Liver (tissue), 9 donors: ENCODE measurements around the gene CBFB. TPM values are rescaled to one million over a fixed set of nuclear protein-coding genes. Genes with fewer than 3 reads are reported as not detected.

Source experiments
- DNase-seq: peaks from one replicate; pipeline ENCODE4 v3.0.0-alpha.2; 2017; ENCODE audit warnings: low spot score
- H3K27ac ChIP-seq, 2 donors: one replicate each; pipeline ENCODE4 v1.7.0; 2013; ENCODE audit warnings: inconsistent platforms in 2 of 2, low read length in 2 of 2, control low read depth in 1 of 2, low read depth in 1 of 2, mild to moderate bottlenecking in 1 of 2
- H3K27me3 ChIP-seq, 4 donors: one replicate each; pipeline versions ENCODE4 v1.6.1 to v1.7.0; 2013; ENCODE audit warnings: low read length in 3 of 4, inconsistent platforms in 1 of 4, mild to moderate bottlenecking in 1 of 4, moderate library complexity in 1 of 4; ENCODE audit not compliant: control insufficient read depth in 4 of 4, insufficient read depth in 4 of 4
- H3K36me3 ChIP-seq, 4 donors: one replicate each; pipeline versions ENCODE4 v1.6.1 to v1.7.0; 2013; ENCODE audit warnings: low read length in 3 of 4, mild to moderate bottlenecking in 3 of 4, low read depth in 1 of 4, moderate library complexity in 1 of 4; ENCODE audit not compliant: control insufficient read depth in 4 of 4, insufficient read depth in 3 of 4
- H3K4me1 ChIP-seq, 4 donors: one replicate each; pipeline versions ENCODE4 v1.6.1 to v1.7.0; 2013; ENCODE audit warnings: low read length in 3 of 4, mild to moderate bottlenecking in 3 of 4, moderate library complexity in 1 of 4; ENCODE audit not compliant: control insufficient read depth in 4 of 4, insufficient read depth in 4 of 4
- H3K4me3 ChIP-seq, 3 donors: one replicate each; pipeline versions ENCODE4 v1.6.1 to v1.7.0; 2013; ENCODE audit warnings: low read length in 3 of 3, control low read depth in 1 of 3, low read depth in 1 of 3, mild to moderate bottlenecking in 1 of 3
- H3K9ac ChIP-seq, 2 donors: one replicate each; pipeline ENCODE4 v1.7.0; 2013; ENCODE audit warnings: low read length in 2 of 2, mild to moderate bottlenecking in 2 of 2, moderate library complexity in 2 of 2, control low read depth in 1 of 2, low read depth in 1 of 2
- H3K9me3 ChIP-seq, 4 donors: one replicate each; pipeline versions ENCODE4 v1.6.1 to v1.7.0; 2013; ENCODE audit warnings: low read length in 3 of 4; ENCODE audit not compliant: control insufficient read depth in 4 of 4
- CTCF ChIP-seq: fragments of 150-350 bp; IDR thresholded peaks from 2 replicates; pipeline ENCODE4 v1.5.1; 2017; ENCODE audit warnings: improper control_type of control experiment, low read depth, low read length; ENCODE audit not compliant: missing input control
- EGR1 ChIP-seq, 2 donors: IDR thresholded peaks; 2 replicates each; pipeline ENCODE4 v1.6.1; 2016 to 2018; ENCODE audit warnings: antibody characterized with exemption in 2 of 2, low read depth in 2 of 2
- FOXA1 ChIP-seq: IDR thresholded peaks from 2 replicates; pipeline ENCODE4 v1.6.1; 2016; ENCODE audit warnings: antibody characterized with exemption
- FOXA2 ChIP-seq: IDR thresholded peaks from 2 replicates; pipeline ENCODE4 v1.6.1; 2016; ENCODE audit warnings: antibody characterized with exemption
- GABPA ChIP-seq, 2 donors: IDR thresholded peaks in 1 of 2; conservative IDR thresholded peaks in 1 of 2; 2 replicates each; pipeline ENCODE4 v1.6.1; 2016; ENCODE audit warnings: antibody characterized with exemption in 2 of 2, mild to moderate bottlenecking in 1 of 2, moderate library complexity in 1 of 2
- HNF4A ChIP-seq, 2 donors: conservative IDR thresholded peaks; 2 replicates each; pipeline ENCODE4 v1.6.1; 2016; ENCODE audit warnings: antibody characterized with exemption in 2 of 2, mild to moderate bottlenecking in 2 of 2
- HNF4G ChIP-seq: IDR thresholded peaks from 2 replicates; pipeline ENCODE4 v1.6.1; 2016; ENCODE audit warnings: antibody characterized with exemption
- JUND ChIP-seq, 2 donors: IDR thresholded peaks; 2 replicates each; pipeline ENCODE4 v1.6.1; 2016; ENCODE audit warnings: antibody characterized with exemption in 2 of 2
- MAX ChIP-seq: IDR thresholded peaks from 2 replicates; pipeline ENCODE4 v1.6.1; 2016; ENCODE audit warnings: antibody characterized with exemption
- NR2F2 ChIP-seq: IDR thresholded peaks from 2 replicates; pipeline ENCODE4 v1.6.1; 2016; ENCODE audit warnings: antibody characterized with exemption
- RAD21 ChIP-seq, 2 donors: IDR thresholded peaks; 2 replicates each; pipeline ENCODE4 v1.6.1; 2016; ENCODE audit warnings: antibody characterized with exemption in 2 of 2, mild to moderate bottlenecking in 2 of 2
- RXRA ChIP-seq, 2 donors: IDR thresholded peaks; 2 replicates each; pipeline ENCODE4 v1.6.1; 2017 to 2018; ENCODE audit warnings: antibody characterized with exemption in 2 of 2, mild to moderate bottlenecking in 1 of 2
- SP1 ChIP-seq: IDR thresholded peaks from 2 replicates; pipeline ENCODE4 v1.6.1; 2018; ENCODE audit warnings: antibody characterized with exemption, mild to moderate bottlenecking
- TAF1 ChIP-seq: conservative IDR thresholded peaks from 2 replicates; pipeline ENCODE4 v1.6.1; 2016; ENCODE audit warnings: antibody characterized with exemption, mild to moderate bottlenecking
- YY1 ChIP-seq: IDR thresholded peaks from 2 replicates; pipeline ENCODE4 v1.6.1; 2016; ENCODE audit warnings: antibody characterized with exemption, mild to moderate bottlenecking
- ZBTB33 ChIP-seq: IDR thresholded peaks from 2 replicates; pipeline ENCODE4 v1.6.1; 2016; ENCODE audit warnings: antibody characterized with exemption
- WGBS: extraction: QIAGEN DNeasy Blood & Tissue Kit; methylation state at CpG from one replicate; pipeline ENCODE4 v1.1.7; 2013; 5-methylcytosine and 5-hydroxymethylcytosine counted together
- polyA plus RNA-seq, 2 donors: library from polyadenylated mRNA; stranded (reverse) in 1 of 2; unstranded in 1 of 2; fragments of 200-250 nt in 1 of 2; fragments of >200 nt in 1 of 2; fragmentation: Nextera tagmentation in 1 of 2; extraction: Ambion mirVana in 1 of 2; gene quantifications; one replicate each; pipeline versions ENCODE4 v1.2.1 to v1.2.3, GENCODE V29; 2013 to 2015
- total RNA-seq, 2 donors: library from RNA; depleted of rRNA; stranded (reverse); fragments of >200 nt; gene quantifications; one replicate each; pipeline ENCODE4 v1.2.3, GENCODE V29; 2014
- TF ChIP-seq, protein P1 (sequence below): IDR thresholded peaks from 2 replicates; pipeline ENCODE4 v1.6.1; 2016; ENCODE audit warnings: antibody characterized with exemption, mild to moderate bottlenecking
- TF ChIP-seq, protein P2 (sequence below): IDR thresholded peaks from 2 replicates; pipeline ENCODE4 v1.6.1; 2016; ENCODE audit warnings: antibody characterized with exemption
- donor health status: healthy.
- donor health status: healthy.
- donor health status: healthy.
- donor health status: healthy.
- donor health status: healthy.

The CBFB gene
- total and polyA plus RNA-seq, 4 donors, result 6.8 to 19.3 (median 11.2) TPM

- no peak for DNase-seq
- 88% methylated on average over 9 of the region's 9 CpGs for WGBS
- H3K9me3 ChIP-seq, result no peaks in the 10 kb centered on the region
- H3K4me1 ChIP-seq, result peaks cover 5 to 10% (median 7%) of the 10 kb centered on the region in 4 donors
- no peak for TF ChIP-seq GABPA (IDR thresholded peaks at IDR 0.05 in 1 of 2, conservative IDR thresholded peaks at IDR 0.05 in 1 of 2)
- TF ChIP-seq RAD21 (IDR thresholded peaks at IDR 0.05), result peak; percentile 65 to 68
- no peak for TF ChIP-seq RXRA (IDR thresholded peaks at IDR 0.05)
- no peak for TF ChIP-seq HNF4G
- TF ChIP-seq CTCF, result peak; percentile 28
- H3K9ac ChIP-seq, result no peak overlapping the region
- no peaks in the 10 kb centered on the region for H3K27me3 ChIP-seq
- no peak overlapping the region for H3K4me3 ChIP-seq
- no peaks in the 10 kb centered on the region for H3K36me3 ChIP-seq
- no peak overlapping the region for H3K27ac ChIP-seq
Measured at GRCh38 chr16:67015313-67015731, 13.6 kb upstream of the CBFB start.

DNA sequence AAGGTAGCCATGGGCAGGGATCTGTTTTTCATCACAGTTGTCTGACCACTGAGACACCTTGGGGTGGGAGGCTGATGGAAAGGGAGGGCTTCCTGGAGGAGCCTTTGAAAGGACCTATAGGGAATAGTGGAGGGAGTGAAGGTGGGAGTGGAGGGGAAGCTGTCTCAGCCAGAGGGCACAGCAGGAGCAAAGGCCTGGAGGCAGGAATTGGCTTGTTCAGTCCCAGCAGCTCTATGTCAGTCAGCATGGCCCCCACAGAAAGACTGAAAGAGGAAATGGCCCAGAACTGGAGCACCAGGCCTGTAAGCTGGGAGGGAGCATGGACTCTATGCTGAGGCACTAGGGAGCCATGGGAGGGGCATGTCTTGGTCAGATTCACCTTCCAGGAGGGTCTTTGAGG, 12.8 kb upstream of the CBFB start:
- H3K4me3 ChIP-seq, result no peak overlapping the region
- H3K4me1 ChIP-seq, result peaks cover 5 to 10% (median 7%) of the 10 kb centered on the region in 4 donors
- H3K9me3 ChIP-seq, result no peaks in the 10 kb centered on the region
- TF ChIP-seq, protein P1, sequence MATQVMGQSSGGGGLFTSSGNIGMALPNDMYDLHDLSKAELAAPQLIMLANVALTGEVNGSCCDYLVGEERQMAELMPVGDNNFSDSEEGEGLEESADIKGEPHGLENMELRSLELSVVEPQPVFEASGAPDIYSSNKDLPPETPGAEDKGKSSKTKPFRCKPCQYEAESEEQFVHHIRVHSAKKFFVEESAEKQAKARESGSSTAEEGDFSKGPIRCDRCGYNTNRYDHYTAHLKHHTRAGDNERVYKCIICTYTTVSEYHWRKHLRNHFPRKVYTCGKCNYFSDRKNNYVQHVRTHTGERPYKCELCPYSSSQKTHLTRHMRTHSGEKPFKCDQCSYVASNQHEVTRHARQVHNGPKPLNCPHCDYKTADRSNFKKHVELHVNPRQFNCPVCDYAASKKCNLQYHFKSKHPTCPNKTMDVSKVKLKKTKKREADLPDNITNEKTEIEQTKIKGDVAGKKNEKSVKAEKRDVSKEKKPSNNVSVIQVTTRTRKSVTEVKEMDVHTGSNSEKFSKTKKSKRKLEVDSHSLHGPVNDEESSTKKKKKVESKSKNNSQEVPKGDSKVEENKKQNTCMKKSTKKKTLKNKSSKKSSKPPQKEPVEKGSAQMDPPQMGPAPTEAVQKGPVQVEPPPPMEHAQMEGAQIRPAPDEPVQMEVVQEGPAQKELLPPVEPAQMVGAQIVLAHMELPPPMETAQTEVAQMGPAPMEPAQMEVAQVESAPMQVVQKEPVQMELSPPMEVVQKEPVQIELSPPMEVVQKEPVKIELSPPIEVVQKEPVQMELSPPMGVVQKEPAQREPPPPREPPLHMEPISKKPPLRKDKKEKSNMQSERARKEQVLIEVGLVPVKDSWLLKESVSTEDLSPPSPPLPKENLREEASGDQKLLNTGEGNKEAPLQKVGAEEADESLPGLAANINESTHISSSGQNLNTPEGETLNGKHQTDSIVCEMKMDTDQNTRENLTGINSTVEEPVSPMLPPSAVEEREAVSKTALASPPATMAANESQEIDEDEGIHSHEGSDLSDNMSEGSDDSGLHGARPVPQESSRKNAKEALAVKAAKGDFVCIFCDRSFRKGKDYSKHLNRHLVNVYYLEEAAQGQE, result no peak
- TF ChIP-seq NR2F2 (no peak), FOXA2 (no peak), GABPA (IDR thresholded peaks at IDR 0.05 in 1 of 2, conservative IDR thresholded peaks at IDR 0.05 in 1 of 2) (no peak), YY1 (no peak), CTCF (no peak), HNF4A (conservative IDR thresholded peaks at IDR 0.05) (no peak), MAX (no peak), JUND (IDR thresholded peaks at IDR 0.05) (no peak), ZBTB33 (no peak), TAF1 (no peak), RAD21 (IDR thresholded peaks at IDR 0.05) (no peak), RXRA (IDR thresholded peaks at IDR 0.05) (no peak), FOXA1 (no peak), EGR1 (IDR thresholded peaks at IDR 0.05; ENCODE audit: low read depth in 2 of 2) (no peak), SP1 (no peak)
- TF ChIP-seq, protein P2, sequence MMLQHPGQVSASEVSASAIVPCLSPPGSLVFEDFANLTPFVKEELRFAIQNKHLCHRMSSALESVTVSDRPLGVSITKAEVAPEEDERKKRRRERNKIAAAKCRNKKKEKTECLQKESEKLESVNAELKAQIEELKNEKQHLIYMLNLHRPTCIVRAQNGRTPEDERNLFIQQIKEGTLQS, result no peak
- no peak for DNase-seq
- no peak overlapping the region for H3K27ac ChIP-seq
- H3K9ac ChIP-seq, result no peak overlapping the region
- no peaks in the 10 kb centered on the region for H3K36me3 ChIP-seq
- H3K27me3 ChIP-seq, result no peaks in the 10 kb centered on the region
